HFFc6 (cell line): ENCODE results near the gene RPL35. TPM values are rescaled to one million over a fixed set of nuclear protein-coding genes. Genes with fewer than 3 reads are reported as not detected.

ENCODE experiments used
- DNase-seq: peaks from one replicate; pipeline ENCODE4 v3.0.0-alpha.2; 2018
- H3K27ac Mint-ChIP-seq: 2 replicates; pipeline ENCODE4 v1.8.0; 2020; ENCODE audit warnings: mild to moderate bottlenecking, mixed read lengths
- H3K27me3 Mint-ChIP-seq: 2 replicates; pipeline ENCODE4 v1.8.0; 2021; ENCODE audit warnings: mild to moderate bottlenecking, moderate library complexity, mixed read lengths; ENCODE audit not compliant: insufficient read depth
- H3K36me3 Mint-ChIP-seq: 2 replicates; pipeline ENCODE4 v1.8.0; 2021; ENCODE audit warnings: low read depth, mixed read lengths
- H3K4me1 Mint-ChIP-seq: 2 replicates; pipeline ENCODE4 v1.8.0; 2020; ENCODE audit warnings: low read depth, mixed read lengths
- H3K4me3 Mint-ChIP-seq: 2 replicates; pipeline ENCODE4 v1.8.0; 2020; ENCODE audit warnings: mild to moderate bottlenecking, moderate library complexity, mixed read lengths
- H3K9me3 Mint-ChIP-seq: 2 replicates; pipeline ENCODE4 v1.8.0; 2020; ENCODE audit warnings: mild to moderate bottlenecking, mixed read lengths
- CTCF ChIP-seq: fragments of 200-600 bp; sonication (generic); IDR thresholded peaks from 2 replicates; pipeline ENCODE4 v1.5.0; 2021; ENCODE audit warnings: antibody characterized with exemption, mild to moderate bottlenecking
- total RNA-seq, 6 experiments: library from RNA; stranded (reverse); fragmentation: NEBNext Ultra II Directional; extraction: Animal tissue kit (Norgen Biotek cat#: 25700); gene quantifications; 2 replicates in 1 of 6; 3 replicates in 5 of 6; pipeline ENCODE4 v1.2.3, GENCODE V29; 2021

RPL35 gene
- total RNA-seq, 6 experiments from 2014 or later = 1,470 to 1,706 (median 1,550) TPM

- peaks cover 9% of the 10 kb centered on the region for H3K4me1 Mint-ChIP-seq
- TF ChIP-seq CTCF = no peak
- H3K36me3 Mint-ChIP-seq = peaks cover 30% of the 10 kb centered on the region
- no peaks in the 10 kb centered on the region; the same call in 1 of the 2 replicates for H3K27me3 Mint-ChIP-seq
- H3K9me3 Mint-ChIP-seq = no peaks in the 10 kb centered on the region
- no peak overlapping the region for H3K4me3 Mint-ChIP-seq
- no peak overlapping the region for H3K27ac Mint-ChIP-seq
- DNase-seq = no peak
Observed at GRCh38 chr9:124881138-124881743, 19.5 kb upstream of the RPL35 start.

GRCh38 chr9:124880501-124880900, 18.7 kb upstream of the RPL35 start:
- Mint-ChIP-seq H3K27me3 (no peaks in the 10 kb centered on the region; the same call in 1 of the 2 replicates), H3K9me3 (no peaks in the 10 kb centered on the region)

GRCh38 chr9:124879226-124879625, 17.5 kb upstream of the RPL35 start:
- TF ChIP-seq CTCF = no peak
- H3K27ac Mint-ChIP-seq = no peak overlapping the region
- H3K9me3 Mint-ChIP-seq = no peaks in the 10 kb centered on the region
- H3K4me3 Mint-ChIP-seq = no peak overlapping the region
- peaks cover 9% of the 10 kb centered on the region for H3K4me1 Mint-ChIP-seq
- peaks cover 18% of the 10 kb centered on the region for H3K36me3 Mint-ChIP-seq
- DNase-seq = no peak
- no peaks in the 10 kb centered on the region; the same call in 1 of the 2 replicates for H3K27me3 Mint-ChIP-seq

More at GRCh38 chr9:124880501-124880900, 18.7 kb upstream of the RPL35 start:
- DNase-seq = no peak
- Mint-ChIP-seq H3K36me3 (peaks cover 26% of the 10 kb centered on the region), H3K4me1 (peaks cover 9% of the 10 kb centered on the region), H3K27ac (no peak overlapping the region), H3K4me3 (no peak overlapping the region)
- TF ChIP-seq CTCF = no peak

GRCh38 chr9:124878518-124878917, 16.8 kb upstream of the RPL35 start:
- no peaks in the 10 kb centered on the region for H3K9me3 Mint-ChIP-seq
- H3K27me3 Mint-ChIP-seq = no peaks in the 10 kb centered on the region; the same call in 1 of the 2 replicates
- peak overlapping the region; percentile 15 for H3K27ac Mint-ChIP-seq
- no peak overlapping the region for H3K4me3 Mint-ChIP-seq
- peaks cover 9% of the 10 kb centered on the region for H3K4me1 Mint-ChIP-seq
- TF ChIP-seq CTCF = no peak
- peaks cover 17% of the 10 kb centered on the region for H3K36me3 Mint-ChIP-seq
- DNase-seq = no peak

GRCh38 chr9:124878021-124878420, 16.3 kb upstream of the RPL35 start:
- H3K4me3 Mint-ChIP-seq = no peak overlapping the region
- DNase-seq = no peak
- peaks cover 22% of the 10 kb centered on the region for H3K36me3 Mint-ChIP-seq
- H3K27ac Mint-ChIP-seq = peak overlapping the region; percentile 33; the same call in 1 of the 2 replicates
- no peak for TF ChIP-seq CTCF
- peaks cover 13% of the 10 kb centered on the region for H3K4me1 Mint-ChIP-seq
- H3K9me3 Mint-ChIP-seq = no peaks in the 10 kb centered on the region
- H3K27me3 Mint-ChIP-seq = no peaks in the 10 kb centered on the region; the same call in 1 of the 2 replicates
